Stimulated activated CD8-positive, alpha-beta memory T cell treated with anti-CD3 and anti-CD28 coated beads, Interleukin-15, amount 100 ng/mL, for 48 hours (primary cell): ENCODE results near the gene AGMAT.
A peak's percentile ranks its signal among the peaks of the same experiment; 100 is the strongest.

Experiments used
- DNase-seq, 2 donors: peaks; one replicate each; pipeline ENCODE4 v3.0.0-alpha.2; 2020; ENCODE audit warnings: low read depth in 2 of 2

AGMAT gene

GRCh38 chr1:15524283-15525049, 60.4 kb downstream of the AGMAT start:
- DNase-seq = peak; percentile 98

- no peak for DNase-seq
Measured at GRCh38 chr1:15524021-15524282, 60.9 kb downstream of the AGMAT start, which contains the start of gene CASP9. TSS of gene CASP9 (minus strand) at chr1:15524215. CDS start at chr1:15524200, 15 bp downstream.

- no peak for DNase-seq
Measured at GRCh38 chr1:15523104-15524020, 61.5 kb downstream of the AGMAT start.

- no peak for DNase-seq
Measured at GRCh38 chr1:15522551-15522950, 62.3 kb downstream of the AGMAT start.
